Stimulated activated CD4-positive, alpha-beta T cell treated with anti-CD3 and anti-CD28 coated beads, Interleukin-1b, Interleukin-23, amount 100 ng/mL, for 1 hour (primary cell): Measurements from ENCODE around the gene PPP4R4.
"Not testable (repeated sequence)": the region's sequence is repeated elsewhere in the genome, so short reads cannot be mapped to it uniquely, and the experiment has no call there.

Source experiments
- DNase-seq, 2 donors: peaks; one replicate each; pipeline ENCODE4 v3.0.0-alpha.2; 2020; ENCODE audit warnings: low read depth in 2 of 2

The PPP4R4 gene

DNA sequence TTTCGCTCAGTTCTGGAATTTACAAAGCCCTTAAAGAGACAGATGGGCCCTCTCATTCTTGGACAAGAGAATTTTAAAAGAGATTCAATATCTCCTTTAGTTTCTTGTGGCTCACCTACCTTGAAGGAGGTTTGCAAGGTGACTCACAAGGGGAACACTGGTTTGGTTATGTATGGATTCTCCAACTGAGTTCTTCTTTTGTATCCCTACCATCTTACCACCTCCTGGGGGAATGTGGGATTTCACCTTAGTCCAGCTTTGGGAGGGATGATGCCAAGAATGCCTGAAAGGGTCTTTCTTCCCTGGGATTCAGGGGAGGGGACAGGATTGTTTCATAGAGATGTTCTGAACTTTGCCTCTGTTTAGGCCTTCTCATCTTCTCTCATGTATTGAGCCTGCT is 3.7 kb downstream of the PPP4R4 start:
- no peak for DNase-seq

DNA sequence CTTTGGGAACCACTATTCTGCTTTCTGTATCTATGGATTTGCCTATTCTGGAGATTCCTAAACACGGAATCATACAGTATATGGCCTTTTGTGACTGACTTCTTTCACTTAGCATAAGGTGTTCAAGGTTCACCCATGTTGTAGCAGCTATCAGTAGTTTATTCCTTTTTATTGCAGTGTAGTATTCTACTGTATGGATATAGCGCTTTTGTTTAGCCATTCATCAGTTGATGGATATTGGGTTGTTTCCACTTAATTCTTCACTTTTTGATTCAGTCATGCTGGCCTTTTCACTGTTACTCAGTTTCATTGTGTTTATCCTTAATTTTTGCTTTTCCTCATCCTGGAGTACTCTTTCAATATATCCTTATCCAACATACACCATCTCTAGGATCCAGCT is 5.1 kb downstream of the PPP4R4 start:
- no peak for DNase-seq

DNA sequence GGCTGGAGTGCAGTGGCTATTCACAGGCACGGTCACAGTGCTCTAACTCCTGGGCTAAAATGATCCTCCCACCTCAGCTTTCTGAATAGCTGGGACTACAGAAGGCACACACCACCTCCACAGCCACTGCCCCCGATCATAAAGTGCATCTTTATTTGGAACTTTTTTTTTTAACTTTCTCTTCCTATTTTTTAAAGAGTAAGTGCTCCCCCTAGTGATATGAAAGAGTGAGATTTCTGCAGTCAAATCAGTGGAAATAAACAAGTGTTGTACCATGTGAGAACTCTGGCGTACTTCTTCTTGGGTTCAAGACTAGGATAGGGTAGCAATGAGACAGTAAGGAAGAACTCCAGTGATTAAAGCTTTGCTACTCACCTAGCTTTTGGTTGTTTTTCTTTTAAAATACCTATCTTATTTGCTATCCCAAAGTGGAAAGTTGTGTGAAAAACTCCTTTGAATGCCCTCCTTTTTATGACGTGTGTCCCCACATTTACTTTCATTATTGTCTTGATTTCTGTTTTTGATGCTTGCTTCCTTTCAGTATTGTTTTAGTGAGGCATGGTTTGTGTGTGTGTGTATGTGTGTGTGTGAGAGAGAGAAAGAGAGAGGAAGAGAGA is 6.6 kb downstream of the PPP4R4 start:
- DNase-seq: no peak

DNA sequence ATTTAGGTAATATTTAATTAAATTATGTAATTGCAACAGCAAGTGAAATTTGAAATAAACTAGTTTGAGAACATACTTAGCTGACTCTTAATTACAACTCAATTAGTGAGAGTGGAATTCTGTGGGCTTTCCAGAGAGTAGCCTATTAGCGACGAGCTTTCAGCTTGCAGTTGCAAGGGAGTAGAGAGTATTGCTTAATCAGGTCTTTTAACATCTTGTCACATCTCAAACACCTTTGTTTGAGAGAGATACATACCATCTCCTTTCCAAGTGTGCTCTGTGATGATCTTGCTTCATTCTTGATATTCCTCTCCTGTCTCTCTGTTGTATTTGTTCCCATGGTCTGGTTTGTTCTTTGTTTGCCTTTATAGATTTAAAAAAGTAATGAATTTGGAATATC is 7.7 kb downstream of the PPP4R4 start:
- DNase-seq: no peak

DNA sequence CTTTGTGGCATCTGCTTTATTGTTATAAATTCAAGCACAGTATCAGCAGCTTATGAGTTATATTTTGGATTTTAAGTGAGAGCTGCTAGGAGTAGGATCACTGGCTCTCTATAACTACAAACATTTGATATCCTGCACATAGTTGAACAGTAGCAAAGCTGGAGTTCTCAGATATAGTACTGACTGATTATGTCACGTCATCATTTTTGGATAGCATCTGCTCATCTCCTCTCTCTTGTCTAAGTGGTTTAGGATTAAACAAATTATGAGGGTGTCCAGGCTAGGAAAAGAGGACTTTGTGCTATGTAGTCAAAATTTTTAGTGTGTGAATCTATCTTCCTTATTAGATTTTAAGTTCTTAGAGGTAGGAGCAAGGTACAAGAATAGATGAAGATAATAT is 18.4 kb downstream of the PPP4R4 start:
- no peak for DNase-seq

DNA sequence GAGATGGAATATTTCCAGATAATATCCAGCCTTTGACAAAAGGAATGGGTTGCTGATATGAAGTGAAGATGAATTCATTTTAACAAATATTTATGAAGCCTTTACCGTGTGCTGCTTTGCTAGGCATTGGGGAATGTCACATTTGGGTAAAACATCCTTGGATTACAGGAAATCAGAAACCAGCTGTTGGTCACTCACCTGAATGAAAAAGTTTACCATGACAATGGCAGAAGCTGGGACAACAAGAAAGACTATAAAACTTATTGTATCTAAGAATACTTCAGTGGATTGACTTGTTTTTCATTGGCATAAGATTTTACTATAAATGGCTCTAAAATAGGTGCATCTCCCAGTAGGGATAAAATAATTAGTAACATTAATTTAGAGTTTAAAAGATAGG is 19.7 kb downstream of the PPP4R4 start:
- no peak for DNase-seq

DNA sequence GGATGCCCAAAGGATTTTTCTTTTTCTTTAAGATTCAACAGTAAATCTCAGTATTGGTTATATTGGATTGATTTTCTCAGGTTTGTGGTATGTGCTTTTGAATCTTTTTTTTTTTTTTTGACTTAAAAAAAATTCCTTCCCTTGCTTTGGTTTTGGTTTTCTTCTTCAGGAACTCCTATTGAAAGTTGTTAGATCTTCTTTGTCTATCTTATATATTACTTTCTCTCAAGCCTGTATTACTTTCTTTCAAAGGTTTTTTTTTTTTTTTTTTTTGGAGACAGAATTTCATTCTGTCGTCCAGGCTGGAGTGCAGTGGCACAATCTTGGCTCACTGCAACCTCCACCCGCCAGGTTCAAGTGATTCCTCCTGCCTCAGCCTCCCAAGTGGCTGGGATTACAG is 21.9 kb downstream of the PPP4R4 start:
- DNase-seq: no peak

DNA sequence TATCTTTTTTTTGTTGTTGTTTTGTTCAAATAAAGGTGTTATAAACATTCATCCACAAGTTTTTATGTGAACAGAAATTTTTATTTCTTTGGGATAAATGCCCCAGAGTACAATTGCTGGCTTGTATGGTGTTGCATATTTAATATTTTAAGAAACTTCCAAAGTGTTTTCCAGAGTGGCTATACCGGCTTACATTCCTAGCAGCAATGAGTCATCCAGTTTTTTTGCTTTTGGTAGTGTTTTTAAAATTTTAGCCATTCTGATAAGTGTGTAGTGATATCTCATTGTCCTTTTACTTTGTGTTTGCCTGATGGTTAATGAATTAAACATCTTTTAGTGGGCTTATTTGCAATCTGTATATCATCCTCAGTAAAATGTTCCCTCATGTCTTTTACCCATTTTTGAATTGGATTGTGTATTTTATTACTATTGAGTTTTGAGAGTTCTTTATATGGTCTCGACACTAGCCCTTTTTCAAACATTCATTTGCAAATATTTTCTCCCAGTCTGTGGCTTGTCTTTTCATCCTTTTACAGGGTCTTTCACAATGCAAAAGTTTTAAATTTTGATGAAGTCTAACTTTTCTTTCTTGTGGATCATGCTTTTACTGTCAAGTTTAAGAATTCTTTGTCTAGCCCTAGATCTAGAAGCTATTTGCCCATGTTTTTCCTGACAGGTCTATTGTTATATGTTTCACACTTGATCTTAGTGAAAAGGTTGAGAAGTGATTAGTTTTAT is 29.5 kb downstream of the PPP4R4 start:
- no peak for DNase-seq

DNA sequence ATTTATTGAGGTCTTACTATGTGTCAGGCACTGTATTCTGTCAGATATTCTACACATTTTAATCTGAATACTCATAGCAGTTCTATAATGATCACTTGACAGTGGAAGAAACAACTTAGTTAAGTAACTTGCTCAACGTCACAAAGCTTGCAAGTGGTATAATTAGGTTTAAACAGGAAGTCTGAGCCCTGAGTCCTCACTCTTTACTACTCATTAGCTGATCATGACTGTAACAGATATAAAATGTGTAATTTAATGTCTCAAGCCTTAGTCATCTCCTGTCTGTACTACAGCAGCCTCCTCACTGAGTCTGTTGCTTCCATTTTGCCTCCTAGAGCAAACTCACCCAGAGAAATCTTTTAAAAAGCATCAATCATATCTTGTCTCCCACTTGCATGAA is 38.9 kb downstream of the PPP4R4 start:
- no peak for DNase-seq

DNA sequence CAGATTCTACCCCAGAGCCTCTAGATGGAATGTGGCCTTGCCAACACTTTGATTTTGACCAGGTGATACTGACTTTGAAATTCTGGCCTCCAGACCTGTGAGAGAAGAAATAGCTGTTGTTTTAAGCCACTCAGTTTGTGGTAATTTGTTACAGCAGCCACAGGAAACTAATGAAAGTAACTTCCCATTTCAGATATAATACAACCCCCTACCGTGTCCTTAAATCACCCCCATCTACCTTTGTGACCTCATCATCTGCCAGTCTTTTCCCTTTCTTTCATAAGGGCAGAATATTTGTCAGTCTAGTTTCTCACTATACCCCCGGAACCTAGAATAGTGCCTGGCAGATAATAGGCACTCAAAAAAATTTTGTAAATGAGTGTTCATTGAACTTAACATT is 39.6 kb downstream of the PPP4R4 start:
- no peak for DNase-seq

DNA sequence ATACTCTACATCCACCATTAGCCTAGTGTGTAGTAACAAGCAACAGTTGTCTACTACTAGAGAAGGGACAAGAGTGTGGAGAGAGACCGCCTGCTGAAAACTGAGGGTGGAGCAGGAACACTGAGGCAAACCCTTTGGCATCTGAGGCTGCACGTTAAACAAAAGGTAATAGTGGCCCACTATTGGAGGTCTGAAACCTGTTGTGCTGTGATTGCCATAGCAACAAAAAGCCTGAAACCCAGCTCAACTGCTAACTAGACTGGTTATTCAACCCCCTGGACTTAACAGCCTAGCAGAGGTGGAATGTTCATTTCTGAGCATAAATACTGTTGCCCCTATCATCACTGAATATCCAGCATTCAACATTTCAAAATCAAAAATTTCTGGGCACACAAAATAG is 43.0 kb downstream of the PPP4R4 start:
- DNase-seq: no peak

DNA sequence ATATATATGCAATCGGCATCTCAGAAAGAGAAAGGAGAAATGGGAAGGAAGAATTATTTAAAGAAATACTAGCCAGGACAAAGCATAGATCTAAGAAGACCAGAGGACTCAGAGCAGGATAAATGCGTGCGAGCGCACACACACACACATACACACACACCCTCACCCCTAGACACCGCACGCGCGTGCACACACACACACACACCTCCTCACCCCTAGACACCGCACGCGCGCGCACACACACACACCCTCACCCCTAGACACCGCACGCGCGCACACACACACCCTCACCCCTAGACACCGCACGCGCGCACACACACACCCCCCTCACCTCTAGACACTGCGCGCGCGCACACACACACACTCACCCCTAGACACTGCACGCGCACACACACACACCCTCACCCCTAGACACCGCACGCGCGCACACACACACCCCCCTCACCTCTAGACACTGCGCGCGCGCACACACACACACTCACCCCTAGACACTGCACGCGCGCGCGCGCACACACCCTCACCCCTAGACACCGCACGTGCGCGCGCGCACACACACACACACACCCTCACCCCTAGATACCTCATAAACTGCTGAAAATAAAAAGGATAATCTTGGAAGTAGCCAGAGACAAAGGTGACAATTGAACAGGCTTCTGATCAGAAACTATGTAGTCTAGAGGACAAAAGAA is 44.2 kb downstream of the PPP4R4 start:
- DNase-seq: not testable (repeated sequence)

DNA sequence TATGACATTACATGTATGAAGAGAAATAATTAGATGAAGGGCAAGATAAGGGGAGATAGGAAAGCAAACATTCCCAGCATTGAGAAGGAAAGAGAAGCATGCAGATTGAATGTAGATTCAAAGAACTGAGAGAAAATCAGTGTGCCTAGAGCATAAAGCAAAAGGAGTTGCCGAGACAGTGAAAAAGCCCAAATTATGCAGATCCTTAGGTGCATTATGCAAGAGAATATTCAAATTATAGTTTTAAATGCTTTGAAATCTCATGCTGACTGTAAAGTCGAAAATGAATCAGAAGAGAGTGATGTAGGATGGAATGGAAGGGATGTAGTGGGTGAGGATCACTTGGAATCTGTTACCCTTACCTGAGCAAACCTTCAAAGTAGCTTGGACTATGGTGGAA is 49.9 kb downstream of the PPP4R4 start:
- no peak for DNase-seq

DNA sequence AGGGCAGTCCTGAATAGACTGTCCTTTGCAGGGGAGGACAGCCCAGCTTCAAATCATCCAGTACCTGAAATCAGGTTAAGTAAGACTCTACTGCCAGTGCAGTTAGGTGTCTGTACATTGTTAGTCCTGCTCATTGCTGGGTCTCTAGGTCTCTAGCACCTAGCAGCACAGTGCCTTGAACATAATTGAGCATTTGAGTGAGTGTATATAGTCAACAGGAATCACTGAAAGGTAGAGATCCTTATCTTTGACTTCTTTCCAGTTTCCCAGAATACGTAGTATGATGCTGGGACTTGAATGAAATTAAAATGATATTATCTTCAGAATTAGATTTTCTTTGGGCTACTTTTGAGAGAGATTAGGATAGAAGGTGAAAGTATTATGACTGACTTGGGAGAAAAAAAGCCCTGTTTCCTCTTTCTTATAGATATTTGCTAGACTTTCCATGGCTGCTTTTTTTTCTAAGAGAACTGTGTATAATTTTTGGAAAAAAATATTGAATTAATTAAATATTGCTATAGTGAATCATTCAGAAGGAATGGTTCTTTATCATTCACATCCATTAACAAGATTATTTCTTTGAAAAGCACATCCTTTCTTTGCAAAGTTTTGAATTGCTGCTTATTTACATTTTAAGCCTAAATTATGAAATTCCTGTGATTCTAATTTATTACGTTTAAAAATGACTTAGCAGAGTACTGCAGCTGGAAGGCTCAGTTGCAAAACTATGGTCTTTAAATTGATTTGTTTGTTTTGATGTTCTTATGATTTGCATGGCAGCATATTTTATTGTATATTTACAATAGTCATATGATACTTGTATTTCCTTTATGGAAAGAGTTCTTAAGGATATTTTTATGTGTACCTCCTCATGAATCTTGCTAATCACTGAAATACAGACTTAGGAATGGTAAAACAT is 51.6 kb downstream of the PPP4R4 start:
- DNase-seq: no peak

DNA sequence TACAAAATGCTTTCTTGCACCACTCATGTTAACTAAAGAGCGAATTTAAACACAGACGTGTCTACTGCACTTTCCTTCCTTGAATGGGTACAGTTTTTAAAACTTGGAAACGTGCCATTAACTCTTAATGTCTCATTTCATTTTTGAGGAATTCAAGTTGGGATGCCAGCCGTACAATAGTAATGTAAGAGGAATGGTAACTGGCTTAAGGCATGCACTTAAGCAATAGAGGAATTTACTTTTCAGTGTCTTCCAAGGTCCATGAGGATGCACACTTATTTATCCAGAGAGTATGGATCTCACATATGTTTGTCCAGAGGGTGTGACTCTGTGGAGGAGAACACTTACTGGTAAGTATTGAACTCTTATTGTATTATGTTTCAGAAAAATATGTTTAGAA is 52.9 kb downstream of the PPP4R4 start:
- no peak for DNase-seq

DNA sequence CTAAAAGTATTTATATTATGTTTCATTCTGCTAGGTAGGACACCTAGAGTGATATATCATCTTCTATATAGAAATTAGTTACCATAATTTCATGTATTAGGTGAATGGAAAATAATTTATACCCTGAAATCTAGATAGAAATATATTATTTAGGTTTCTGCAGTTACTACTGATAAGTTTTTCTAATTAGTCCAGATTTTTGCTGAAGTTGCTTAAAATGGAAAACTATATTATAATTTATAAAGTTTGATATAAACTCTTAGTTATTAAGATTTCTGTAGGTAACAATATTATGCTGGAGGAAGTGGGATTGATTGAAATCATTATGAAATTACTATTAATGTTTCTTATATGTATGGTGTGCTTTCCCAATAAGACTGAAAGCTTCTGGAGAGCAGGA is 62.9 kb downstream of the PPP4R4 start:
- DNase-seq: no peak

DNA sequence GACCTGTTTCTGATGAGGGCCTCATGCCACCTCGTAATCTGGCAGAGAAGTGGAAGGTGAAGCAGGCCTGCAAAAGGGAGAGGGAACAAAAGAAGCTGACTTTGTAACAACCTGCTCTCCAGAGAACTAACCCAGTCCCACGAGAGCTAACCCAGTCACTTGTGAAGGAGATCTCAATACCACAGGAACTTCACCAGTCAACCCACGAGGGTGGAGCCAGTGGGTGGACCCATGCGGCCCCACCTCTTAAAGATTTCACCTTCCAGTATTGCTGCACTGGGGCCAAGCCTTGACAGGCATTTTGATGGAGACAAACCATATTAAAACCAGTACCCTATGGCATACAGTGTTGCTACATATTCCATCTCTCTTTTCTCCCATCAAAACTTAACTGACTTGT is 63.9 kb downstream of the PPP4R4 start:
- DNase-seq: no peak

DNA sequence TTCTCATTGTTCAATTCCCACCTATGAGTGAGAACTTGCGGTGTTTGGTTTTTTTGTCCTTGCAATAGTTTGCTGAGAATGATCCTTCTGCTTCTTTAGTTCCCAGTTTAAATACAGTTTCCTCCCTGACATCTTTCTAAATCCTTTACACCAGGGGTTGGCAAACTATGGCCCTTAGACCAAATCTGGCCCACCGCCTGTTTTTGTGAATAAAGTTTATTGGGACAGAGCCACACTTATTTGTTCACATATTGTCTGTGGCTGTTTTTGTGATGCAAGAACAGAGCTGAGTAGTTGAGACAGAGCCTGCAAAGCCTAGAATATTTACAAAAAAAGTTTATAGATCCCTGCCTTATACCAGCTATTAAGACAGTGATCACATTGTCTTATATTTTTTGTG is 65.3 kb downstream of the PPP4R4 start:
- DNase-seq: no peak

DNA sequence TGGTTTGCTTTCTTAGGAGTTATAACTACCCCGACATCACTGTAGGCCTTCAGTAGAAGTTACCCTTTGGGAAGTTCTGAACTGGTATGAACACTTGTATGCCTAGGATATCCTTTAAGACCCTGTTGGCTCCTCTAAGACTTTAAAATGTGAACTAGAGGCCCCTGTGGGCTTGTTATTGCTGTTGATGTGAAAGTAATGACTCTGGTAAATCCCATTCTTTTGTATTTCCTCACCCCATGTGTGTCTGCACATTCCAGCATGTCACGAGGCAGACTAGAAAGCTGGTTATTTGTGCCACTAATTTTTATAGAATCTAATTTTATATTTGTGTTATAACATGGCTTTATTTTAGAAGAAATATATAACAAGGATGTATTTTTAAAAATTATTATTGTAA is 70.1 kb downstream of the PPP4R4 start:
- DNase-seq: no peak

DNA sequence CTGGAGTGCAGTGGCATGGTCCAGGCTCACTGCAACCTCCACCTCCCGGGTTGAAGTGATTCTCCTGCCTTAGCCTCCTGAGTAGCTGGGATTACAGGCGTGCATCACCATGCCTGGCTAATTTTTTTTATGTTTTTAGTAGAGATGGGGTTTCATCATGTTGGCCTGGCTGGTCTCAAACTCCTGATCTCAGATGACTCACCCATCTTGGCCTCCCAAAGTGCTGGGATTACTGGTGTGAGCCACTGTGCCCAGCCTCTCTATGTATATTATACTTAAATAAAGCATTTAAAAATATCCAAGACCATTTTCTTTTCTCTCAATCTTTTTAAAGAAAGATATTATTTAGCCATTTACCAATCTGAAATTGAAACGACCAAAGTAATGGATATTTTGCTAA is 90.1 kb downstream of the PPP4R4 start:
- not testable (repeated sequence) for DNase-seq

DNA sequence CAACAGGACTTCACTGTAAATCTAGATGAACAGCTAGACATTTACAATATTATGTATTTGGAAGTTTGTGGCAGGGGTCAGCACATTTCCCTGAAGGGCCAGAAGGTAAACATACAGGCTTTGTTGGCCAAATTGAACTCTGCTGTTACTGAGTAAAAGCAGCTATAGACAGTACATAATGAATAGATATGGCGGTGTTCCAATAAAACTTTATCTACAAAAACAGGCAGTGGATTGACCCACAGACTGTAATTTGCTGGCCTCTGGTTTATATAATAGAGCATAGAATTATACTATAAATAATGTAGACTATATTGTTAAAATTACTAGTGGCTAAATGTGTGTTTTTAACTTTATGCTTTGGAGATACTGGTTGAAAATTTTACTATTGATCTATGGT is 93.2 kb downstream of the PPP4R4 start:
- no peak for DNase-seq

DNA sequence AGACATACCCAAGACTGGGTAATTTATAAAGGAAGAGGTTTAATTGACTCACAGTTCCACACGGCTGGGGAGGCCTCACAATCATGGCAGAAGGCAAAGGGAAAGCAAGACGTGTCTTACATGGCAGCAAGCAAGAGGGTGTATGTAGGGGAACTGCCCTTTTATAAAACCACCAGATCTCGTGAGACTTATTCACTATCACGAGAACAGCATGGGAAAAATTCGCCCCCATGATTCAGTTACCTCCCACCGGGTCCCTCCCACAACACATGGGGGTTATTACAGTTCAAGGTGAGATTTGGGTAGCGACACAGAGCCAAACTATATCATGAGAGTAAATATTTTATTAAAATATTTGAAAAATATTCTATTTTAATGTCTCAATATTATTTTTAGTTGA is 94.5 kb downstream of the PPP4R4 start:
- not testable (repeated sequence) for DNase-seq
